ENCODE results near the gene PRKCG. TPM values are rescaled to one million over a fixed set of nuclear protein-coding genes. Genes with fewer than 3 reads are reported as not detected.
"Not testable (repeated sequence)": the region's sequence is repeated elsewhere in the genome, so short reads cannot be mapped to it uniquely, and the experiment has no call there.

The PRKCG gene
- total RNA-seq, 1 experiment from 2014 or later = 0.84 TPM

DNA sequence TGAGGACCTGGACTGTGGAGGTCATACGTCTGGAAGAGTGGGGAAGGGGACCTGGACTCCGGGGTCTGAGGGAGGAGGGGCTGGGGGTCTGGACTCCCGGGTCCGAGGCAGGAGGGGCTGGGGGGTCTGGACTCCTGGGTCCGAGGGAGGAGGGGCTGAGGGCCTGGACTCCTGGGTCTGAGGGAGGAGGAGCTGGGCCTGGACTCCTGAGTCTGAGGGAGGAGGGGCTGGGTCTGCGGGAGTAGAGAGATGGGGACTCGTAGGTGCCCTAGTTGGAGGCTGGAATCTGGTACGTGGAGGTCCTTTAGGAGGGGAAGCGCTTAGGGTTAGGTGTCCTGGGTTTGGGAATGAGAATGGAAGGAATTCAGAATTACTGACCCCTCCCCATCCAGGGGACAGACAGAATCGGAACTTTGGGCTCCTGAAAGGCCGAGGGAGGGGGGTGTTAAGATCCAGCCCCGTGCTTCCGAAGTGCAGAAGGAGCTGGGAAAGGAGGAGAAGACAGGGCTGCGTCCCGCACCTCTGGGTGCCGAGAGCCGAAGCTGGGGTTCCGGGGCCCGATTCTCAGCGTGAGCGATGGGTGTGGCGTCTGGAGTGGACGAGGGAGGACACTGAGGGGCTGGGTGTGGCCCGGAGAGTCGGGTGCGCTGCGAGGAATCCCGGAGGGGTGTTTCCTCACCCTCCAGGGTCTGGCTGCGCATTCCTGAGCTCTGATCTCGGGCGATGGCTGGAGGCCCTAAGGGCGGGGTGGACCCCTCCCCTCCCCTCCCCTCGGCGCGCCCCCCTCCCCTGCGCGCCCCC, 13.7 kb upstream of the PRKCG start:
- Histone ChIP-seq H3K4me1 (ENCODE audit: insufficient read depth, low read length, poor library complexity, severe bottlenecking) (peaks cover 16% of the 10 kb centered on the region), H3K27me3 (replicated peaks; ENCODE audit: insufficient read depth, low read depth, low read length, poor library complexity) (no peaks in the 10 kb centered on the region), H3K9me3 (ENCODE audit: low read depth, low read length, poor library complexity, severe bottlenecking) (no peaks in the 10 kb centered on the region), H3K36me3 (ENCODE audit: insufficient read depth, low read length, poor library complexity, severe bottlenecking) (no peaks in the 10 kb centered on the region), H3K4me3 (ENCODE audit: low read depth, low read length, poor library complexity, severe bottlenecking) (peak overlapping the region; percentile 70), H3K27ac (ENCODE audit: low read depth, low read length, poor library complexity, severe bottlenecking) (peak overlapping the region; percentile 96)
- ChIA-PET CTCF (interaction anchor here (1.4 to 1.8 kb wide), 2 partner anchors 11 to 162 kb away, joined by 8 read pairs; no protein-coding TSS in a partner anchor), POLR2A (ENCODE audit: low non-redundant PET) (interaction anchor here (0.6 to 0.7 kb wide), 2 partner anchors 158 to 162 kb away, joined by 3 to 8 read pairs; no protein-coding TSS in a partner anchor)
- TF ChIP-seq, protein P1, sequence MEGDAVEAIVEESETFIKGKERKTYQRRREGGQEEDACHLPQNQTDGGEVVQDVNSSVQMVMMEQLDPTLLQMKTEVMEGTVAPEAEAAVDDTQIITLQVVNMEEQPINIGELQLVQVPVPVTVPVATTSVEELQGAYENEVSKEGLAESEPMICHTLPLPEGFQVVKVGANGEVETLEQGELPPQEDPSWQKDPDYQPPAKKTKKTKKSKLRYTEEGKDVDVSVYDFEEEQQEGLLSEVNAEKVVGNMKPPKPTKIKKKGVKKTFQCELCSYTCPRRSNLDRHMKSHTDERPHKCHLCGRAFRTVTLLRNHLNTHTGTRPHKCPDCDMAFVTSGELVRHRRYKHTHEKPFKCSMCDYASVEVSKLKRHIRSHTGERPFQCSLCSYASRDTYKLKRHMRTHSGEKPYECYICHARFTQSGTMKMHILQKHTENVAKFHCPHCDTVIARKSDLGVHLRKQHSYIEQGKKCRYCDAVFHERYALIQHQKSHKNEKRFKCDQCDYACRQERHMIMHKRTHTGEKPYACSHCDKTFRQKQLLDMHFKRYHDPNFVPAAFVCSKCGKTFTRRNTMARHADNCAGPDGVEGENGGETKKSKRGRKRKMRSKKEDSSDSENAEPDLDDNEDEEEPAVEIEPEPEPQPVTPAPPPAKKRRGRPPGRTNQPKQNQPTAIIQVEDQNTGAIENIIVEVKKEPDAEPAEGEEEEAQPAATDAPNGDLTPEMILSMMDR (conservative IDR thresholded peaks at IDR 0.05; ENCODE audit: low read depth, low read length) = no peak
- BruUV-seq (replicated peaks) = no TSS peak
- DNase-seq (ENCODE audit: low spot score) = peak; percentile 62
- intact Hi-C loops (cut with micrococcal nuclease; ENCODE audit: unreplicated experiment) = no loop called here

GRCh38 chr19:53868892-53869804, 12.8 kb upstream of the PRKCG start:
- no peaks in the 10 kb centered on the region for H3K9me3 ChIP-seq (ENCODE audit: low read depth, low read length, poor library complexity, severe bottlenecking)
- H3K27ac ChIP-seq (ENCODE audit: low read depth, low read length, poor library complexity, severe bottlenecking) = peak overlapping the region; percentile 96
- H3K4me1 ChIP-seq (ENCODE audit: insufficient read depth, low read length, poor library complexity, severe bottlenecking) = peaks cover 16% of the 10 kb centered on the region
- no TSS peak for BruUV-seq (replicated peaks)
- peaks cover 5% of the 10 kb centered on the region for H3K36me3 ChIP-seq (ENCODE audit: insufficient read depth, low read length, poor library complexity, severe bottlenecking)
- intact Hi-C loops (cut with micrococcal nuclease; ENCODE audit: unreplicated experiment) = no loop called here
- peak overlapping the region; percentile 70 for H3K4me3 ChIP-seq (ENCODE audit: low read depth, low read length, poor library complexity, severe bottlenecking)
- peak; percentile 86 for DNase-seq (ENCODE audit: low spot score)
- ChIA-PET POLR2A (ENCODE audit: low non-redundant PET) (interaction anchor here (0.6 to 0.7 kb wide), 2 partner anchors 157 to 161 kb away, joined by 3 to 8 read pairs; no protein-coding TSS in a partner anchor), CTCF (no interaction called here)
- TF ChIP-seq EZH2 (IDR thresholded peaks at IDR 0.05; ENCODE audit: borderline replicate concordance, low read depth, low read length, poor library complexity, severe bottlenecking) = no peak
- TF ChIP-seq, protein P1 (conservative IDR thresholded peaks at IDR 0.05; ENCODE audit: low read depth, low read length) = 0 out of 2 replicates have a peak, but pooled peaks have one; percentile 21
- H3K27me3 ChIP-seq (replicated peaks; ENCODE audit: insufficient read depth, low read depth, low read length, poor library complexity) = no peaks in the 10 kb centered on the region

GRCh38 chr19:53869805-53870484, 12.1 kb upstream of the PRKCG start:
- POLR2A ChIA-PET (ENCODE audit: low non-redundant PET); intact Hi-C loops (cut with micrococcal nuclease; ENCODE audit: unreplicated experiment): not testable (repeated sequence)

More at GRCh38 chr19:53869805-53870484, 12.1 kb upstream of the PRKCG start:
- H3K36me3 ChIP-seq (ENCODE audit: insufficient read depth, low read length, poor library complexity, severe bottlenecking); CTCF ChIA-PET; DNase-seq (ENCODE audit: low spot score); BruUV-seq (replicated peaks); H3K9me3 ChIP-seq (ENCODE audit: low read depth, low read length, poor library complexity, severe bottlenecking); H3K27me3 ChIP-seq (replicated peaks; ENCODE audit: insufficient read depth, low read depth, low read length, poor library complexity): not testable (repeated sequence)
- Histone ChIP-seq H3K4me3 (ENCODE audit: low read depth, low read length, poor library complexity, severe bottlenecking) (peak overlapping the region; percentile 70), H3K4me1 (ENCODE audit: insufficient read depth, low read length, poor library complexity, severe bottlenecking) (peaks cover 16% of the 10 kb centered on the region), H3K27ac (ENCODE audit: low read depth, low read length, poor library complexity, severe bottlenecking) (peak overlapping the region; percentile 96)
